ENCODE data around the gene ITIH5.
"Not testable (repeated sequence)": the region's sequence is repeated elsewhere in the genome, so short reads cannot be mapped to it uniquely, and the experiment has no call there.

ITIH5 gene

DNA sequence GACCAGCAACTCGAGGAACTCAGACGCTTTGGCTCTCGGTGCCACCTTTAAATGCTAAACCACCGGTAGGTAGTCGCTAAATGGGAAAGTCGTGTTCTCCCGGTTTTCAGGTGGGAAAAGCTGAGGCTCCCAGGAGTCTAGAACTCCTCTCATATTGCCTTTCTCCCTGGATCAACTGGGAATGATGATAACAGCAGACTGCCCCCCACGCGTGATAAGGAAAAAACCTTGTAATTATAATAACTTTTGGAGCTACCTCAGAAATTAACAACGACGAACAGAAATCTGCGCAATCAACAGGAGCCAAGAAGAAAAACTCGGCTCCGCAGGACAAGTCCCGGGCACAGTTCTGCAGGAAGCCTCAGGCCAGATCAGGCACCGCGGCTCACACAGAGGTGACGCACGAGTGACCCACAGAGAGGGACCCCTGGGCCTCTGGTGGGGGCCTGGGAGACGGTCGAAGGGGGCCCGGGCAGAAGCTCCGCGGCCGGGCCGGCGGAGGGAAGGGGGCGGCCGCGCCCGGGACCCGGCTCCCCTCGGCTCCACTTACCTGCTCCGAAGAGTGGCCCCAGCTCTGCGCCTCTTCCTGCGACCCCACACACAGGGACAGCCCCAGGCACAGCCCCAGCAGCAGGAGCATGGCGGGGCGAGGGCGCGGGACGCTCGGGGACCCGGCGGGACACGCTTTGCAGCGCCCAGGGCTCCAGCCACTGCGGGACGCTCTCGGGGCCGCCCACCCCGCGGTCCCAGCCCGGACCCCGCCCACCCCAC, at the start of gene ITIH5:
Gene ITIH5, minus strand, starts transcription at position 714 of the 771 bp plus-strand sequence. Its CDS starts 74 bp downstream, at position 640.
- DNase-seq (ENCODE audit: low spot score), result no peak

DNA sequence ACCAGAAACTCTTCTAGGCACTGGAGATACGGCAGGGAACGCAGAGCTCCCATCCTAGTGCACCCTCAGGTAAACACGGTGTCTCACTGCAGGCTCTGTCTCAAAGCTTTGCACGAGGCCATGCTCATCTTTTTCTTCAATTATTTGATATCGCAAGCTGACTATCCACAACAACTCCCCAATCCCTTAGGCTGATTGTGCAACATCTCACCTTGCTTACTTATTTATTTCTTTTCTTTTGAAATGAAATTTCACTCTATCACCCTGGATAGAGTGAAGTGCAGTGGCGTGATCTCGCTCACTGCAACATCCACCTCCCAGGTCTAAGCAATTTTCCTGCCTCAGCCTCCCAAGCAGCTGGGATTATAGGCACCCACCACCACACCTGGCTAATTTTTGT, 48.7 kb upstream of the ITIH5 start:
- DNase-seq (ENCODE audit: low spot score), result no peak

DNA sequence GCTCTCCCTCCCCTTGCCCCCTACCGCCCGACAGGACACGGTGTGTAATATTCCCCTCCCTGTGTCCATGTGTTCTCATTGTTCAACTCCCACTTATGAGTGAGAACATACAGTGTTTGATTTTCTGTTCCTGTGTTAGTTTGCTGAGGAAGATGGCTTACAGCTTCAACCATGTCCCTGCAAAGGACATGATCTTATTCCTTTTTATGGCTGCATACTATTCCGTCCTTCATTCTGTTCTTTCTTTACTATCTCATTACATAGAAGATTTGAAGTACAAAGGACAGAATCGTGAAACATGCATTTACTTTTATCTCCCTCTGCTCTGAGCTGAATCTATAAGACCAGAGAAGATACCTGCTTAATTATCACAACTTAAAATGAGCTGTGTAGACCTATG, 44.3 kb upstream of the ITIH5 start:
- DNase-seq (ENCODE audit: low spot score), result not testable (repeated sequence)

DNA sequence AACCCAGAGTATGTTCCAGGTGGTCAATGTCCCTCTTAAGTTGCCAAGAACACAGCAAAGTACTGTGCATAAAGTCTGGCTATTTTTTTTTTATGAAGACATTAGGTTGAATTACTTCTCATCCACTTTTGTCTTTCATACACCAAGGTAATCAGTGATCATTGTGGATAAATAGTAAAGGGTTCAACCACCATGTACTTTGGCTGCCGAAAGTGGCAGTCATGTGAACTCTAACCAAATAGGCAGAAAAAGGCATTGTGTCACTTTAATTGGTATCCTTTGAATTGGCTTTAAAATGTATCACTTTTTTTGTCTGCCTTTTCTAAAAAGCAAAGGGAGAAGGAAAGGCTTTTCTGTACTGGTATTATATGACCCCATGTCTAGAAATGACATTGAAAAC, 43.7 kb upstream of the ITIH5 start:
- no peak for DNase-seq (ENCODE audit: low spot score)

DNA sequence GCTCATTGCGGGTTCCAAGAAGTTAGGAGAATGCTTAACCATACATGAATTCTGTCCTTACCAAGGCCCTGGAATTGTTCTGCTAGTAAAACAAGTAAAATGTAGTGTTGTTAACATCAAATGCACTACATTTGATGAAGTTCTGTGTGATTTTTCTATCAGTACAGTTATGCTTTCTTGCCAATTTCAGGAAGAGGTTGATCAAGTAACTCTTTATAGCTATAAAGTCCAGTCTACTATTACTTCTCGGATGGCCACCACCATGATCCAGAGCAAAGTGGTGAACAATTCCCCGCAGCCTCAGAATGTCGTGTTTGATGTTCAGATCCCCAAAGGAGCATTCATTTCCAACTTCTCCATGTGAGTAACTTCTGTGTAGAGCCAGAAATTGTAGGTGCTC, 42.1 kb upstream of the ITIH5 start:
- DNase-seq (ENCODE audit: low spot score), result no peak

DNA sequence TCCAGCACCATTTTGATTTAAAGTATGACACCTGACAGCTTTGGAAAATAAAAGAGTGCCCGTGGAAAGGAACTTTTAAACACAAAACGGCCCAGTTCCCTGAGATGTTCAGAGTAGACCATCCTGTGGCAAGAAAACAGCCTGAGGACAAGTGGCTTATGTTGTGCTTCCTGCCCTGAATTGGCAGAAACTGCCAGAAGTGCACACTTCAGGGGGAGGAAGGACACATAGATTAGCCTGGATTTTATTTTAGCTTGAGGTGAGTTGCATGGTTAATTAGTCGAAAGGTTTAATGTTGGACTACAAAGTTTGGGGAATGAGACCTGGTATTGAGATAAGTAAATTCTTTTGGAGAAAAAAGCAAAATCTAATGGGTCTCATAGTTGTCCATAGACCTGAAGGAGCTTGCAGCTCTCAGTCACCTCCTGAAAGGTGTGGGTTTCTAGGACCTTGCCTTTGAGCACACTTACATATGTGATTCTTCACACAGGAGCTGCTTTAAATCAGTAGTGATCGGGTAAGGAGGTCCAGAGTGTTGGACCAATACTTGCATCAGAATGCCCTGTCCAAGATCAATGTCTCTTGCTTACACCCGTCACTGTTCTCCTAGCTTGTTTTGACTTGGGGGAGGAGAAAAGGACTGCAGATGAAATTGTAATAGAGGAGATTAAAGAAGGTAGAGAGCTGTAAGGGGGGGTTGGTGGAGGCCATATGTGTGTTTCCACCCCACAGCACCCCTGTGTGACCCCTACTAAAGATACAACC, 41.3 kb upstream of the ITIH5 start:
- DNase-seq (ENCODE audit: low spot score), result no peak

- no peak for DNase-seq (ENCODE audit: low spot score)
Measured at GRCh38 chr10:7707102-7707501, 40.3 kb upstream of the ITIH5 start.

- no peak for DNase-seq (ENCODE audit: low spot score)
Measured at GRCh38 chr10:7706534-7707073, 39.8 kb upstream of the ITIH5 start.

DNA sequence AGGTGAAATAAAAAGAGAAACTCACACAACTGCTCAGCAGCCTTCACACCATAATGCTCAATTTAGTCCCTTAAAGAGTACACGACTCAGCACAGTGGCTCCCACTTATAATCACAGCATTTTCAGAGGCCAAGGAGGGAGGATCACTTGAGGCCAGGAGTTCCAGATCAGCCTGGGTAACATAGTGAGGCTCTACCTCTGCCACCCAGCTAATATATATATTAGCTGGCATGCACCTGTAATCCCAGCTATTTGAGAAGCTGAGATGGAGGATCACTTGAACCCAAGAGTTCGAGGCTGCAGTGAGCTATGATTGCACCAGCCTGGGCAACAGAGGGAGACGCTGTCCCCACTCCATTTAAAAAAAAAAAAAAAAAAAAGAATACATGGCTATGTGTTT, 38.6 kb upstream of the ITIH5 start:
- no peak for DNase-seq (ENCODE audit: low spot score)

- DNase-seq (ENCODE audit: low spot score), result no peak
Measured at GRCh38 chr10:7704071-7705016, 37.6 kb upstream of the ITIH5 start.

- no peak for DNase-seq (ENCODE audit: low spot score)
Measured at GRCh38 chr10:7703140-7703539, 36.4 kb upstream of the ITIH5 start, which contains the start of gene ITIH2. Gene ITIH2, plus strand, starts transcription at chr10:7703316. Its CDS starts 119 bp downstream, at chr10:7703435.

- DNase-seq (ENCODE audit: low spot score), result no peak
Measured at GRCh38 chr10:7702288-7702812, 35.6 kb upstream of the ITIH5 start.

DNA sequence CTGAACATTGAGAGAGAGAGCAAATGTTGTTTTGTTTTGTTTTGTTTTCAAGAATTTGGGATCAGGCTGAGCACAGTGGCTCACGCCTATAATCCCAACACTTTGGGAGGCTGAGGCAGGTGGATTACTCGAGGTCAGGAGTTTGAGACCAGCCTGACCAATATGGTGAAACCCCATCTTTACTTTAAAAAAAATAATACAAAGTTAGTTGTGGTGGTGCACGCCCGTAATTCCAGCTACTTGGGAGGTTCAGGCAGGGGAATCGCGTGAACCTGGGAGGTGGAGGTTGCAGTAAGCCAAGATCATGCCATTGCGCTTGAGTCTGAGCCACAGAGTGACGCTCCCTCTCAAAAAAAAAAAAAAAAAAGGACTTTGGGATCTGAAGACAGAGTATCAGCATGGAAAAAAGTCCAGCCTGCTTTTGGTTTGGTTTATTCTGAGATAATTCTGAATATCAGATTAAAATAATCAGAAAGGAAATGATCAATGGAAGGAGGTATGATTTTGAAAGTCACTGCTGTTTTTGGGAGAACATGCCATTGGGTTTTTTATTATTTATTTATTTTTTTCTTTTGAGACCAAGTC, 34.5 kb upstream of the ITIH5 start:
- no peak for DNase-seq (ENCODE audit: low spot score)

GRCh38 chr10:7700577-7701125, 33.9 kb upstream of the ITIH5 start:
- no peak for DNase-seq (ENCODE audit: low spot score)

DNA sequence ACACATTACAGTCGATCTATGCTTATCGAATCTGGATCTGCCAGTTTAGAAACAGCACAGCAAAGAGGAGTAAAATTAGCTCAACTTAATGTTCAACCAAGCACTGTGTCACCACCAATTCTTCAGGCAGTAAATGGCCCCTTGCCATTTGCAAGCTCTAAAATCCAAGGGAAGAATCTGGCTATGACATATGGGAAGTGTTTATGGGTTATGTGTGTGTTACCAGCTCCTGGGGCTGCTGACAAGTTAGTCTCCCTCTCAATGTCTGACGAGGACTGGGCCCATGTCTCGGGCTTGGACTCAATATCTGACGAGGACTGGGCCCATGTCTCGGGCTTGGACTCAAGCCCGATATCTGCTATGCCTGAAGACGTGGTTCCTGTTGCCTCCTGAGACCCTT, 30.7 kb upstream of the ITIH5 start:
- DNase-seq (ENCODE audit: low spot score), result no peak

GRCh38 chr10:7696545-7696944, 29.8 kb upstream of the ITIH5 start:
- DNase-seq (ENCODE audit: low spot score), result no peak

- not testable (repeated sequence) for DNase-seq (ENCODE audit: low spot score)
Measured at GRCh38 chr10:7693194-7693593, 26.4 kb upstream of the ITIH5 start.

- DNase-seq (ENCODE audit: low spot score), result not testable (repeated sequence)
Measured at GRCh38 chr10:7692368-7692767, 25.6 kb upstream of the ITIH5 start.

DNA sequence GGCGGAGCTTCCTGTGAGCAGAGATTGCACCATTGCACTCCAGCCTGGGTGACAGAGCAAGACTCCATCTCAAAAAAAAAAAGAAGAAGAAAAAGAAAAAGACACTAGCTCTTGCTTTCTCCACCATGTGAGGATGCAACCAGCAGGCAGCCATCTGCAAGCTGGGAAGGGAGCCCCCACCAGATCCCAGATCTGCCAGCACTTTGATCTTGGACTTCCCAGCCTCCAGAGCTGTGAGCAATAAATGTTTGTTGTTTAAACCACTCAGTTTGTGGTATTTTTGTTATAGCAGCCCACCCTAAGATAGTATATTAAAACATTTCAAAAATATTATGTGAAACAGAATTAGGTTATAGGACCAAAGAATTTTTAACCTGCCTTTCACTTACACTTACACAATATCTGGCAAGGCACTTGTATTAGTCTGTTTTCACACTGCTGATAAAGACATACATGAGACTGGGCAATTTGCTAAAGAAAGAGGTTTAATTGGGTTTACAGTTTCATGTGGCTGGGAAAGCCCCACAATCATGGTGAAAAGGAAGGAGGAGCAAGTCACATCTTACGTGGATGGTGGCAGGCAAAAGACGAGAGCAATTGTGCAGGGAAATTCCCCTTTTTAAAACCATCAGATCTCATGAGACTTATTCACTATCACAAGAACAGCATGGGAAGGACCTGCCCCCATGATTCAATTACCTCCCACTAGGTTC, 24.3 kb upstream of the ITIH5 start:
- not testable (repeated sequence) for DNase-seq (ENCODE audit: low spot score)

GRCh38 chr10:7689591-7689990, 22.8 kb upstream of the ITIH5 start:
- no peak for DNase-seq (ENCODE audit: low spot score)
